Measurements from ENCODE around the gene TBCK.

TBCK gene

DNA sequence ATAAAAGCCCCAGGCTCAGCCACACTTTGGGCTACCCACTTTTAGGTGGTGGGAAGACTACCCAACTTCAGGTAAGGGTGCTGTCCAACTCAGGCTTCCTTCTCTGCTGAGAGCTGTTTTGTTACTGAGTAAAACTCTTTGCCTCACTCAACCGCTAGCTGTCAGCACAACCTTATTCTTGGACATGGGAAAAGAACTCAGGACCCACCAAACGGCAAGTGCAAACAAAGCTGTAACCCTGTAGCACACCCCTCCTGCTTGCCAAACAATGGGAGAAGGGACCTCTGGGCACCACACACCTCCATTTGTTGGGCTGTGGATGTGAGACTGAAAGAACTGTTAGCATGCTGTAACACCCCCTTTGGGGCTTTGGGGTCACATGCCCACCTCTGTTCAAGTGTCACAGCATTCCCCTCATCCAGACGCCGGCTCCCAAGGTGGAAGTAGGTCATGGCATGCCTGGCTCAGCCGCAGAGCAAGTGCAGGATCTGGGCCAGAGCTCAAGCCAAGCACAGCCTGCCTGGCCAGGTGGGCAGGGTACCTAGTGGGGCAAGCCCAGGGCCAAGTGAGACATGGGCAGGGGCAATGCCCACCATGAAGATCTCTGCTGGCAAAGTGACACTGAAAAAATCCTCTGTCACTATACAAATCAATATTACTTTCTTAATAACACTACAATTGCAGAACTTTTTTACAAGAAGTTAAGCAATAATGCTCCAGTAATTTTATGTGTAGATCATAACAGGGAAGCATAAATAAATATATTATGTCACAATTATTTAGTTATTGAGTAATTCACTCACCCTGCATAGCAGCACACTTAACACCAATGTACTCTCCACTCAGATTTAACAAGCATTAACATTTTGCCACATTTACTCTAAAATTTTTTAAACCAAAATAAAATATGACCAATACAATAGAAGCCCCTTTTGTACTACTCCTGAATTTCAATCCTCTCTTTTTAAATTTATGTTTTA is 107.2 kb downstream of the TBCK start:
- Histone ChIP-seq H3K4me1 (ENCODE audit: control insufficient read depth, insufficient read depth, low read length) (peaks cover 4% of the 10 kb centered on the region), H3K36me3 (ENCODE audit: control insufficient read depth, insufficient read depth, low read length, severe bottlenecking) (peaks cover 5% of the 10 kb centered on the region), H3K27me3 (replicated peaks; ENCODE audit: control insufficient read depth, insufficient read depth, low read length) (no peaks in the 10 kb centered on the region), H3K4me3 (ENCODE audit: low read length) (no peak overlapping the region), H3K9me3 (ENCODE audit: control insufficient read depth, low read length) (no peaks in the 10 kb centered on the region), H3K9ac (ENCODE audit: low read length) (no peak overlapping the region)
- no peak for DNase-seq (ENCODE audit: low read depth)

GRCh38 chr4:106201373-106201772 is 114.6 kb downstream of the TBCK start:
- no peaks in the 10 kb centered on the region for H3K36me3 ChIP-seq (ENCODE audit: control insufficient read depth, insufficient read depth, low read length, severe bottlenecking)
- peak; percentile 70 for DNase-seq (ENCODE audit: low read depth)

GRCh38 chr4:106195435-106195950 is 120.5 kb downstream of the TBCK start:
- H3K4me1 ChIP-seq (ENCODE audit: control insufficient read depth, insufficient read depth, low read length), result no peaks in the 10 kb centered on the region
- H3K27me3 ChIP-seq (replicated peaks; ENCODE audit: control insufficient read depth, insufficient read depth, low read length), result no peaks in the 10 kb centered on the region
- no peak overlapping the region for H3K4me3 ChIP-seq (ENCODE audit: low read length)
- no peaks in the 10 kb centered on the region for H3K9me3 ChIP-seq (ENCODE audit: control insufficient read depth, low read length)
- no peak for DNase-seq (ENCODE audit: low read depth)
- no peak overlapping the region for H3K9ac ChIP-seq (ENCODE audit: low read length)
- H3K36me3 ChIP-seq (ENCODE audit: control insufficient read depth, insufficient read depth, low read length, severe bottlenecking), result peaks cover 16% of the 10 kb centered on the region

More at GRCh38 chr4:106201373-106201772, 114.6 kb downstream of the TBCK start:
- no peak overlapping the region for H3K4me3 ChIP-seq (ENCODE audit: low read length)
- no peaks in the 10 kb centered on the region for H3K27me3 ChIP-seq (replicated peaks; ENCODE audit: control insufficient read depth, insufficient read depth, low read length)
- H3K4me1 ChIP-seq (ENCODE audit: control insufficient read depth, insufficient read depth, low read length), result no peaks in the 10 kb centered on the region
- no peaks in the 10 kb centered on the region for H3K9me3 ChIP-seq (ENCODE audit: control insufficient read depth, low read length)
- no peak overlapping the region for H3K9ac ChIP-seq (ENCODE audit: low read length)

GRCh38 chr4:106194801-106195200 is 121.2 kb downstream of the TBCK start:
- Histone ChIP-seq H3K9me3 (ENCODE audit: control insufficient read depth, low read length) (no peaks in the 10 kb centered on the region), H3K9ac (ENCODE audit: low read length) (no peak overlapping the region), H3K27me3 (replicated peaks; ENCODE audit: control insufficient read depth, insufficient read depth, low read length) (no peaks in the 10 kb centered on the region), H3K4me1 (ENCODE audit: control insufficient read depth, insufficient read depth, low read length) (no peaks in the 10 kb centered on the region), H3K36me3 (ENCODE audit: control insufficient read depth, insufficient read depth, low read length, severe bottlenecking) (peaks cover 16% of the 10 kb centered on the region), H3K4me3 (ENCODE audit: low read length) (no peak overlapping the region)
- peak; percentile 10 for DNase-seq (ENCODE audit: low read depth)

DNA sequence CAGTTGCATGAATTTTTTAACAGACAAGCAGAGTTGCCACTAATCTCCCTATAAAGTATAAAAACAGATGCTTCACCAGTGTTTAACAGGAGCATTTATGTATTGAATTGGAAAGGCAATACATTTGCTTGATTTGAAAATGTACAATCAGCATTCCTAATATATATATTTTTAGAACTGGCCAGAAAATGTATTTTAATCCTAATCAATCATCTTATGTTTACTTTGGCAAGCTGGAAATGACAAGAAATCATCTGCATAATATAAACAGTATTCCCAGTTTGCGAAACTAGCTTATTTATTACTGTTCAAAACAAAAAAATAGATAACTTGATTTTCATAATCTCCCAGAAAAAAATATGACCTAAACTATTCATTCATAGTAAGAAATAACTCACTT is 123.9 kb downstream of the TBCK start:
- H3K9me3 ChIP-seq (ENCODE audit: control insufficient read depth, low read length), result no peaks in the 10 kb centered on the region
- H3K27me3 ChIP-seq (replicated peaks; ENCODE audit: control insufficient read depth, insufficient read depth, low read length), result no peaks in the 10 kb centered on the region
- H3K4me3 ChIP-seq (ENCODE audit: low read length), result no peak overlapping the region
- DNase-seq (ENCODE audit: low read depth), result no peak
- H3K9ac ChIP-seq (ENCODE audit: low read length), result no peak overlapping the region
- H3K36me3 ChIP-seq (ENCODE audit: control insufficient read depth, insufficient read depth, low read length, severe bottlenecking), result peaks cover 20% of the 10 kb centered on the region
- no peaks in the 10 kb centered on the region for H3K4me1 ChIP-seq (ENCODE audit: control insufficient read depth, insufficient read depth, low read length)

GRCh38 chr4:106186201-106186600 is 129.8 kb downstream of the TBCK start:
- peaks cover 28% of the 10 kb centered on the region for H3K36me3 ChIP-seq (ENCODE audit: control insufficient read depth, insufficient read depth, low read length, severe bottlenecking)
- no peaks in the 10 kb centered on the region for H3K27me3 ChIP-seq (replicated peaks; ENCODE audit: control insufficient read depth, insufficient read depth, low read length)
- peak; percentile 38 for DNase-seq (ENCODE audit: low read depth)
- no peak overlapping the region for H3K4me3 ChIP-seq (ENCODE audit: low read length)
- H3K4me1 ChIP-seq (ENCODE audit: control insufficient read depth, insufficient read depth, low read length), result peaks cover 8% of the 10 kb centered on the region
- no peaks in the 10 kb centered on the region for H3K9me3 ChIP-seq (ENCODE audit: control insufficient read depth, low read length)
- H3K9ac ChIP-seq (ENCODE audit: low read length), result no peak overlapping the region

DNA sequence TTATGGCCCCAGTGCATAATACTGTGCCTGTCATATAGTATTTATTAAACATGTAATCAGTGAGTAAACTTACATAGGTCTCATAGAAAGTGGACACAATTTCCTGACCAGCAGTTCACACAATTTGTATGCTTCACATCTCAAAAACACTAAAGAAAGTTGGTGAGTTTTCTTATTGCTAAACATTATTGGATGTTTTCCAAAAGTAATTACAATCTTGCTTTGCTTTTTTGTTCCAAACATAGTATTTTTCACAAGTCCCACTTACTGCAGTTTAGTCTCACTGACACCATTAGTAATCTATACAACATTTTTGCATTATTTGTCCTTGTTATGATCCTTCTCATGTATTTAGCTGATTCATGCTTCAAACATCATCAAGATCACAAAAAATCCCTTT is 132.5 kb downstream of the TBCK start:
- Histone ChIP-seq H3K4me1 (ENCODE audit: control insufficient read depth, insufficient read depth, low read length) (peaks cover 8% of the 10 kb centered on the region), H3K36me3 (ENCODE audit: control insufficient read depth, insufficient read depth, low read length, severe bottlenecking) (peaks cover 20% of the 10 kb centered on the region), H3K27me3 (replicated peaks; ENCODE audit: control insufficient read depth, insufficient read depth, low read length) (no peaks in the 10 kb centered on the region), H3K4me3 (ENCODE audit: low read length) (no peak overlapping the region), H3K9me3 (ENCODE audit: control insufficient read depth, low read length) (no peaks in the 10 kb centered on the region), H3K9ac (ENCODE audit: low read length) (no peak overlapping the region)
- DNase-seq (ENCODE audit: low read depth), result peak; percentile 6

DNA sequence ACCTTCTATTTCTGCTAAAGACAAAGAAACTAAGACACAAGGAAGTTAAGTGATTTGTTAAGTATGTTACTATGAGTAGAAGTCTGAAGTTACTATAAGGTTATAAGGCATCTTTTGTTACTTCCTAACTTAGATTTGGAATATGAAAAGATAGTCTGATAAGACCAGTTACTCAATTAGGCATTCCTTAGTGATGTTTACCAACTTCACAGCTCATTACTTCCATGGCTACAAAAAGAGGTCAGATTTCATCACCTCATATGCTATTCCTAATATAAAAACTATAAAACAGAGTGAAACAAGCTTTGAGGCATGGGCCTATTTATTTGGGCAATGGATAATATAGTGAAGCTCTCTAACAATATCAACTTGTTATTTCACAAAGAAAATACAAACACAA is 143.1 kb downstream of the TBCK start:
- DNase-seq (ENCODE audit: low read depth), result peak; percentile 15
- Histone ChIP-seq H3K4me1 (ENCODE audit: control insufficient read depth, insufficient read depth, low read length) (peaks cover 12% of the 10 kb centered on the region), H3K36me3 (ENCODE audit: control insufficient read depth, insufficient read depth, low read length, severe bottlenecking) (peaks cover 18% of the 10 kb centered on the region), H3K9me3 (ENCODE audit: control insufficient read depth, low read length) (no peaks in the 10 kb centered on the region), H3K4me3 (ENCODE audit: low read length) (no peak overlapping the region), H3K9ac (ENCODE audit: low read length) (no peak overlapping the region), H3K27me3 (replicated peaks; ENCODE audit: control insufficient read depth, insufficient read depth, low read length) (no peaks in the 10 kb centered on the region)

DNA sequence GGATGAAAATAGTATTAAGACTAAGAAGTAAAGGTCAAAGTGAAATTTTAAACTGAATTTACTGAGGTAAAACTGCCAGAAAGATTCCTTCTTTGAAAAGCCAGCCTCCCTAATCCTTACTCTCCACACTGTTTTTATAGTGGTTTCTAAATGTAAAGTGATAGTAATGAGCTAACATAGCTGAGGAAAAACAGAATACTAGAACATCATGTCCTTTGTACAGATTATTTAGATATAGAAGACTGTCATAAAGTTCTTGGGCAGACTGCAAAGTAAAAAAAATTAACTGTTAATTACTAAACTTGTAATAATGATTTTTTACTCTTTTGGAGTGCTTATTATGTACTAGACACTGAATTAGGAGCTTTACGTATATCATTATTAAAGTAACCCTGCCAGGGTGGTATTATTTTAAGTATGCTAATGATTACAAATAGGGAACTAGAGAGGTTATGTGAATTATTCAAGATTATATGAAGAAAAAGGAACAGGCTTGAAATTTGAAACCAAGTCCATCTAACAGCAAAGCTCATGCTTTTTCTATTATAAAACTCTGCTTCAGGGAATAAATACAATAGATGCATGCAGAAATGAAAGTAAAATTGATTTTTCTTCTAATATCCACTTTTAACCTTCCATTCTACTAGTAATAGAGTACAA is 150.5 kb downstream of the TBCK start:
- DNase-seq (ENCODE audit: low read depth), result peak; percentile 62
- peaks cover 23% of the 10 kb centered on the region for H3K36me3 ChIP-seq (ENCODE audit: control insufficient read depth, insufficient read depth, low read length, severe bottlenecking)
- H3K4me1 ChIP-seq (ENCODE audit: control insufficient read depth, insufficient read depth, low read length), result peaks cover 8% of the 10 kb centered on the region
- H3K9ac ChIP-seq (ENCODE audit: low read length), result no peak overlapping the region
- H3K27me3 ChIP-seq (replicated peaks; ENCODE audit: control insufficient read depth, insufficient read depth, low read length), result no peaks in the 10 kb centered on the region
- peaks cover 5% of the 10 kb centered on the region for H3K9me3 ChIP-seq (ENCODE audit: control insufficient read depth, low read length)
- peak overlapping the region; percentile 37 for H3K4me3 ChIP-seq (ENCODE audit: low read length)

GRCh38 chr4:106162278-106162677 is 153.7 kb downstream of the TBCK start:
- Histone ChIP-seq H3K9me3 (ENCODE audit: control insufficient read depth, low read length) (peaks cover 5% of the 10 kb centered on the region), H3K4me1 (ENCODE audit: control insufficient read depth, insufficient read depth, low read length) (peaks cover 8% of the 10 kb centered on the region), H3K9ac (ENCODE audit: low read length) (no peak overlapping the region), H3K36me3 (ENCODE audit: control insufficient read depth, insufficient read depth, low read length, severe bottlenecking) (peaks cover 14% of the 10 kb centered on the region), H3K27me3 (replicated peaks; ENCODE audit: control insufficient read depth, insufficient read depth, low read length) (no peaks in the 10 kb centered on the region), H3K4me3 (ENCODE audit: low read length) (no peak overlapping the region)
- no peak for DNase-seq (ENCODE audit: low read depth)

- Histone ChIP-seq H3K4me1 (ENCODE audit: control insufficient read depth, insufficient read depth, low read length) (peaks cover 4% of the 10 kb centered on the region), H3K9ac (ENCODE audit: low read length) (no peak overlapping the region), H3K4me3 (ENCODE audit: low read length) (no peak overlapping the region), H3K36me3 (ENCODE audit: control insufficient read depth, insufficient read depth, low read length, severe bottlenecking) (peaks cover 14% of the 10 kb centered on the region), H3K9me3 (ENCODE audit: control insufficient read depth, low read length) (peaks cover 5% of the 10 kb centered on the region), H3K27me3 (replicated peaks; ENCODE audit: control insufficient read depth, insufficient read depth, low read length) (no peaks in the 10 kb centered on the region)
- no peak for DNase-seq (ENCODE audit: low read depth)
Measured at GRCh38 chr4:106160560-106160959, 155.4 kb downstream of the TBCK start.
